Right lobe of liver (tissue), 4 donors: ENCODE results near the gene UPF1.

Source experiments
- CTCF ChIP-seq, 4 donors: fragments of 200-600 bp in 3 of 4; fragments of 450-650 bp in 1 of 4; IDR thresholded peaks; one replicate each; pipeline versions ENCODE4 v1.5.1 to v1.8.0; 2016 to 2022; ENCODE audit warnings: antibody characterized with exemption in 4 of 4, mild to moderate bottlenecking in 2 of 4
- POLR2A ChIP-seq: fragments of 450-650 bp; IDR thresholded peaks from one replicate; pipeline ENCODE4 v1.6.1; 2017; ENCODE audit warnings: antibody characterized with exemption, mild to moderate bottlenecking
- donor health status: DM: no; HTN: no; CAD: no.
- donor health status: DM: no; HTN: no; CAD: no.
- donor health status: DM: no; HTN: yes; CAD: no.

- no peak for TF ChIP-seq CTCF (IDR thresholded peaks at IDR 0.05)
- TF ChIP-seq POLR2A, result no peak
Observed at GRCh38 chr19:18860725-18861124, 29.0 kb downstream of the UPF1 start.
